Activated CD4-positive, alpha-beta T cell treated with anti-CD3 and anti-CD28 coated beads, Interleukin-2, amount 50 U/mL, for 24 hours (primary cell): Measurements from ENCODE around the gene ARMC8.

Source experiments
- DNase-seq, 2 donors: peaks; one replicate each; pipeline ENCODE4 v3.0.0-alpha.2; 2020; ENCODE audit warnings: low read depth in 1 of 2, low spot score in 1 of 2

ARMC8 gene

DNA sequence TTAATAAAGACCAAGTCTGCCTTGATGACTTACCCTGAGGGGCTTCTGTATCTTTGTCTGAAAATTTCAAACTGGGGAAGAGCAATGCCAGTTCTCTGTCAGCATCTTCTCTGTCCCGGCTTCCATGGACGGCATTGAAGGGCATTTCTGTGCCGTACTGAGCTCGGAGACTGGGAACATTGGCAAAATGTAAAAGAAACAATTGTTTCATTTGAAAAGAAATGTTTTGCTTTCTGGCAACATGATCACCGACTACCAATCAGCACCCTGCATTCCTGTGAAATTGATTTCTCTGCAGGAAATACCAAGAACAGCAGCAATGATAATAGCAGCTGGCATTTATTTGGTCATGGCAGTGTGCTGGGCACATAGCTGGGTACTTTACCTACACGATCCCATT lies 116.4 kb downstream of the ARMC8 start:
- no peak for DNase-seq

- DNase-seq = no peak
These were observed 120.8 kb downstream of the ARMC8 start for GRCh38 chr3:138307899-138308298.

- no peak for DNase-seq
These were observed 121.7 kb downstream of the ARMC8 start for GRCh38 chr3:138308783-138309182.

GRCh38 chr3:138310494-138310893 lies 123.4 kb downstream of the ARMC8 start:
- DNase-seq = no peak

- no peak for DNase-seq
These were observed 127.7 kb downstream of the ARMC8 start for GRCh38 chr3:138314751-138315150.

- no peak for DNase-seq
These were observed 130.6 kb downstream of the ARMC8 start for GRCh38 chr3:138317687-138318086.

GRCh38 chr3:138323971-138324370 lies 136.9 kb downstream of the ARMC8 start:
- no peak for DNase-seq

GRCh38 chr3:138325990-138326389 lies 138.9 kb downstream of the ARMC8 start:
- no peak for DNase-seq

- no peak for DNase-seq
These were observed 139.9 kb downstream of the ARMC8 start for GRCh38 chr3:138326866-138327595.

DNA sequence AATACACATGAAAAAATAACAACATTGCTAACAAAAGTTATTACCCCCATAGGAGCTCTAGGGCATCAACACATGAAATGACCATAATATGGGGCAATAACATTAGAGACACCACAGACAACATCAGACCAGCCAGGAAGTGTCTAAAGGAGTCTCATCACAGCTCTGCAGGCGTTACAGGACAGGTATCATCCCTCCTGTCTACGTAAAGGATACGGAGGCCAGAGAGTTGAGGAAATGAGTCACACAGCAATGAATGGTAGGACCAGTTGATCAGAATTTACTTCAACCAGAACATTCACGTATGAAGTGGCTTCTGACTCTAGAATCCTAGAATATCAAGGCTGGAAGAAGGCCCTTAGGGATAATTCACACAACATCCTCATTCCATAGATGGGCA lies 140.7 kb downstream of the ARMC8 start:
- no peak for DNase-seq

DNA sequence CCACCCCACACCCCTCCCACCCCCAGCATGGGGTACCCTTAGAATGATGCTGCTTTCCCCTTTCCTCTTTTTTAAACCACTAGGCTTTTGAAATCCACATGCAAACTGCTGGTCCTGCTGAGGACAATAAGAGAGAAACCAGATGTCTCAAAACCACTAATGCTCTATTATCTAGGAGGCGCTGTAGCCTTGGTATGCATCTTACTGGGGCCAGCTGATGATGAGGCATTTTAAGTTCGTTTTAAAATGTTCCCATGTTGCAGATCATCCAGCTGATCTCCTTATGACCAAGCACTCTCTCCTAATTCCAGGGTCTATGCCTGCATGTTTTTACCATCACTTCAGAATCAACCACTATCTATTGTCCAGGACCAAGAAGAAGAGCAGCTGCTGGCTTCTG lies 141.2 kb downstream of the ARMC8 start:
- no peak for DNase-seq

DNA sequence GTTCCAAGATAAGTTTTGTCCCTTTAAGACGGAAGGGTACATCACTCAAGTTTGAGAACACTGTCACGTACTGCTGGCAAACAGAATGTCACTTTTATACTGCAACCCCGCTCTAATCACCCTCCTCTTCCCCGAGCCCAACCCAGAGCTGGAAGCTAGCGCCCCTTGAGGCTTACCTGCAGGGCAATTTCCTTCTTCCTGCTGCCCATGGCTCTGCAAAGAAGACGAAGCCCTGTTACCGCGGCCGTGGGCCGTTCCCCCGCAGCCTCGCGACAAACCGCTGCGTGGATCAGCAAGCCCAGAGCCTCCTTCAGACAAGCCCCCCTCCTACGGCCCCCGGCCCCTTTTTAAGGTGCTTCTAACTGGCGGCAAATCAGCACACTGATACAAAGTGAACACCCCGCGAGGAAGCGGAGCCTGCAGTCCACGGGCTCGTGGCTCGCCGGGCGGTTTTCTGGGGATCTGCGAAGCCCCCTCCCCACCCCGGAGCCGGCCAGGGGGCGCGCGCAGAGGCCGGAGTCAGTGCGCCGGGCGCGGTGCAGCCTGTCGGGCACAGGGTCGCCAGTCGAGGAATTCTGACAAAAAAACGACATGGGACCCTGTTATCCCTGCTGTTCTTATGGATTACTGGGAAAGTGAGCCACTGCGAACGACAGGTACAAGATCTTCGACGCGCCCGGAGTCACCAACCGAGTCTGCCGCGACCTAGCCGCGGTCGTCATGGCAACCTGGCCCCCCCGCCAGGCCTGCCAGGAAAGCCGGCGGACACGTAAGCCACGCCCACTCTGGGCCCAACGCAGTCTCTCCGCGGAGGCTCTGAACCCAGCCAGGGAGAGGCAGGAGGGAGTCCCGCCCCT lies 142.3 kb downstream of the ARMC8 start, which contains the start of gene NME9:
NME9 (minus strand) TSS at position 725 of the 857 bp plus-strand sequence; CDS start at position 209, 516 bp downstream.
- DNase-seq = peak; percentile 64 to 82

DNA sequence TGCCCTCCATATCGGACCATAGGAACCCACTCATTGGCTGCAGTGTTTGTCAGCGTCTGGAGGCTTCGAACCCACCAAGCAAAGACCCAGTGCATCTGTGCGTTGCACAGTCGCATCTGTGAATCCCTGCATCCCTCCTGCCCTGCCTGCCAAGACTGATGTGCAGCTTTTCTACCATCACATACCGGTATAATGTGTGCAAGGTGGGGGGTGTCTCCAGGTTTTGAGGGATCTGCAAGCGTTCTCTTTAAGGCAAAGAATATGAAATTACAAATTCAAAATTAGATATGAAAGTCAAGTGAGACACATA lies 142.8 kb downstream of the ARMC8 start:
- no peak for DNase-seq

DNA sequence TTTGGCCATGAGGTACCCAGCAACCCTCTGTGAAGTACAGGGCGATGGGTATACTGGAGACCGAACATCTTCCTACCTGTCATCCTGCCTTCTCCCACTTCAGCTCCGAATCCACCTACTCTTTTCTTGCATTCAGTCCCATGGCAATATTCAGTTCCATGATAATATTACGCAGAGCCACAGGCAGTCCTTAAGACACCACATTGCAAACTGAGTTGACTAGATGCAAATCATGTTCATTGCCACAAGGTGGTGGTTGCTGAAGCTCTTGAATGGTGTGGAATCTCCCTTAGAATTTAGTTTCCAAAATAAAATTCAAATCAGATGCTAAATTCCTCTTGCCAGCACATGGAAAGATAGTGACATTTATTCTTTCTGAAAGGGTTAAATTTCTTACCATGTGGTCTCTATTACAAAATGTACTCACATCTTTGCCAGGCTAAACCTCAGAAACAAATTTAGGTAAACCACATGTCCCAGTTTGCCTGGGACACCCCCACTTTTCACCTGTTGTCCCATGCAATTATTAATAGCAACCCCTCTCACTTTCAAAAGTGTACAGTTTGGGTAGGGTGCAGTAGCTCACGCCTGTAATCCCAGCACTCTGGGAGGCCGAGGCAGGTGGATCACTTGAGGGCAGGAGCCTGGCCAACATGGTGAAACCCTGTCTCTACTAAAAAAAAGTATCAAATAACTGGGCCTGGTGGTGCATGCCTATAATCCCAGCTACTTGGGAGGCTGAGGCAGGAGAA lies 144.2 kb downstream of the ARMC8 start:
- DNase-seq = no peak

DNA sequence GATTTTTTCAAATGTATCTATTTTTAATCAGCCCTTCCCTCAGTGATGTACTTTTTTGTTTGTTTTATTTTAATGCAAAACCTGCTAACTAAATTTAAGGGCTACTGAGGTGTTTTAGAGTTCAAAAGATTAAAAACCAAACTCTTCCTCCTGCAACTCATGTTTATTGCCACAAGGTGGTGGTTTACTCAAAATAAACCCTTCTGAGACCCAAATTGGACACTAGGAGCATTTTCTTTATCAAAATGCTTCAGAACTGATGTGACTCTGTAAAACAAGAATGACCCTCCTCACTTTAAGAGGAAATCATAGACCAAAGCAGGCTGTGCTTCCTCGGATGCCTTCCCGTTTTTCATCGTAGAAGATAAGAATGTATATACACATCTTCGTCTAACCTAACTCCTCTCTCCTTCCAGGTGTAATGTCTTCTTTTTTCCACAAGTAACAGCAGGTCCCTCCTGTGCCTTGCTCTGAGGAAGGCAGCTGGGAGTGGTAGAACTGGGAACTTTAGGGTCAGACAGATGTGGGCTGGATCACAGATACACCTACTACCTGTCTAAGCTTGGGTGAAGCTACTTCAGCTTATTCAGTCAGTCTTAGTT lies 145.5 kb downstream of the ARMC8 start:
- no peak for DNase-seq

- no peak for DNase-seq
These were observed 147.5 kb downstream of the ARMC8 start for GRCh38 chr3:138334608-138335007.

DNA sequence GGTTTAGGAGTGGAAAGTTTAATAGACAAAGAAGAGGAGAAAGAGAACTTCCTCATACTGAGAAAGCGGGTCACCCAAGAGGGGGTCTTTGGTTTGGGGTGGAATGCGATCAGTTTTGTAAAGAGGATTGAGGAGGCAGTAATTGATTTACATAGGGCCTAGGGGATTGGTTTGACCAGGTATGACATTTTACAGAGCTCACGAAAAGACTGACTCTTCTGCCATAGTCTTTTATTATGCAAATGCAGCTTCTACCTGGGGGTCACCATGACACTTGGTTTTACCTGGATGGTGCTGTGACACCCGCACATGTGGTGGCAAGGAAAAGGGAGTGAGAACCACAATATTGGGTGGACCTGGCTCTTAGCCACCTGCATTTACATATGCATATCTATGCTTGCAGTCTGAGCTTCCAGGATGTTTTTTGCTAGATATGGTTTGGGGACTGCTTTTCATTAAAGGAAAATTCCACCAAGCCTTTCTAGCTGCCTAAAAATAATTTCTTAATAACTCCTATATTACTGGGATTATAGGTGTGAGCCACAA lies 149.4 kb downstream of the ARMC8 start:
- no peak for DNase-seq

GRCh38 chr3:138338244-138338643 lies 151.1 kb downstream of the ARMC8 start:
- DNase-seq = no peak

- no peak for DNase-seq
These were observed 151.7 kb downstream of the ARMC8 start for GRCh38 chr3:138338811-138339210.

- DNase-seq = no peak
These were observed 153.4 kb downstream of the ARMC8 start for GRCh38 chr3:138340511-138340910.

DNA sequence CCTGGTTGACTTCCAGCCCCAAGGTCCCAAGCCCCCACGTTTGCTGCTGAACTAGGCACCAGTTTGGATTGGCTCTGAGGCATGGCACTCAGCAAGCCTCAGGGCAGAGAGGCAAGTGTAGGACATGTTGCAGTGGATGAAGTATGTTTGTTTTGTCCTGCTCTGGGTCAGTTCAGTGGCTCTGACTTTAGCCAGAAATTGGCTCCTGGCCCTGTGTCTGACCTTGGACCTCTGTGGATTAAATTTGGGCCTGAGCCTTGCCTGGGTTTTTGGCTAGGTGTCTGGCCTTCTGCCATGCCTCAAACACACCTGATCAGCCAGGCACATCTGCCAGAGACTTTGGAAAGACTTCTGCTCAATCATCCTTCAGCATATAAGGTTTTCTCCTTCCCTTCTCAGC lies 157.7 kb downstream of the ARMC8 start:
- no peak for DNase-seq
